GM23338 (cell line): ENCODE data around the gene NBEAL2. TPM values are rescaled to one million over a fixed set of nuclear protein-coding genes. Genes with fewer than 3 reads are reported as not detected.

Source experiments
- ATAC-seq: fragments of 200-7000 bp; cut with Tn5 transposase; 3 replicates; pipeline ENCODE4 v1.9.1; 2020
- DNase-seq: peaks from one replicate; pipeline ENCODE4 v3.0.0-alpha.2; 2015; ENCODE audit warnings: low spot score
- H2AFZ ChIP-seq: fragments of 200-600 bp; sonication (generic); 2 replicates; pipeline ENCODE4 v1.8.0; 2016; ENCODE audit warnings: antibody characterized with exemption, mild to moderate bottlenecking, moderate library complexity
- H3F3A ChIP-seq: fragments of 200-600 bp; sonication (generic); replicated peaks from 2 replicates; pipeline ENCODE4 v1.8.0; 2017; ENCODE audit warnings: antibody characterized with exemption, mixed run types, low read depth
- H3K27ac ChIP-seq: fragments of 200-600 bp; sonication (generic); 2 replicates; pipeline ENCODE4 v1.6.1; 2016; ENCODE audit warnings: low read depth
- H3K27me3 ChIP-seq: fragments of 200-600 bp; sonication (generic); 2 replicates; pipeline ENCODE4 v1.8.0; 2016; ENCODE audit warnings: mild to moderate bottlenecking, mixed run types, moderate library complexity; ENCODE audit not compliant: insufficient read depth
- H3K36me3 ChIP-seq: fragments of 200-600 bp; sonication (generic); 2 replicates; pipeline ENCODE4 v1.8.0; 2016; ENCODE audit warnings: mild to moderate bottlenecking; ENCODE audit not compliant: insufficient read depth
- H3K4me1 ChIP-seq: fragments of 200-600 bp; sonication (generic); 2 replicates; pipeline ENCODE4 v1.8.0; 2016; ENCODE audit warnings: mild to moderate bottlenecking, moderate library complexity; ENCODE audit not compliant: insufficient read depth
- H3K4me2 ChIP-seq: fragments of 200-600 bp; sonication (generic); 2 replicates; pipeline ENCODE4 v1.7.1; 2017; ENCODE audit warnings: mixed run types
- H3K4me3 ChIP-seq: fragments of 200-600 bp; sonication (generic); 2 replicates; pipeline ENCODE4 v1.6.1; 2016; ENCODE audit warnings: mixed run types
- H3K79me2 ChIP-seq: fragments of 200-600 bp; sonication (generic); replicated peaks from 2 replicates; pipeline ENCODE4 v1.8.0; 2017; ENCODE audit warnings: mild to moderate bottlenecking; ENCODE audit not compliant: insufficient read depth
- H3K9me2 ChIP-seq: fragments of 200-600 bp; sonication (generic); 2 replicates; pipeline ENCODE4 v1.8.0; 2017; ENCODE audit not compliant: insufficient read depth
- H4K20me1 ChIP-seq: fragments of 200-600 bp; sonication (generic); replicated peaks from 2 replicates; pipeline ENCODE4 v1.8.0; 2017; ENCODE audit warnings: mild to moderate bottlenecking; ENCODE audit not compliant: insufficient read depth
- H3K27ac Mint-ChIP-seq: 2 replicates; pipeline ENCODE4 v1.8.0; 2020; ENCODE audit warnings: inconsistent platforms, mild to moderate bottlenecking, moderate library complexity, mixed read lengths
- H3K27me3 Mint-ChIP-seq: 3 replicates; pipeline ENCODE4 v1.8.0; 2022; ENCODE audit warnings: low read depth, mild to moderate bottlenecking, moderate library complexity, mixed read lengths, inconsistent platforms; ENCODE audit not compliant: insufficient read depth, poor library complexity
- H3K36me3 Mint-ChIP-seq: 3 replicates; pipeline ENCODE4 v1.8.0; 2021; ENCODE audit warnings: low read depth, mild to moderate bottlenecking, inconsistent platforms, moderate library complexity, mixed read lengths
- H3K4me1 Mint-ChIP-seq: 3 replicates; pipeline ENCODE4 v1.8.0; 2020; ENCODE audit warnings: mild to moderate bottlenecking, inconsistent platforms, mixed read lengths
- H3K4me3 Mint-ChIP-seq: 3 replicates; pipeline ENCODE4 v1.8.0; 2021; ENCODE audit warnings: moderate library complexity, mild to moderate bottlenecking, inconsistent platforms, mixed read lengths
- H3K9me3 Mint-ChIP-seq: 3 replicates; pipeline ENCODE4 v1.8.0; 2020; ENCODE audit warnings: moderate library complexity, mild to moderate bottlenecking, inconsistent platforms, mixed read lengths
- CREB1 ChIP-seq: fragments of 250-450 bp; sonication (Bioruptor Pico); IDR thresholded peaks from 2 replicates; pipeline ENCODE4 v1.5.0; 2020; ENCODE audit warnings: low read depth, mild to moderate bottlenecking, moderate library complexity
- EZH2 ChIP-seq: fragments of 200-600 bp; sonication (generic); IDR thresholded peaks from one replicate; pipeline ENCODE4 v1.8.0; 2017; ENCODE audit warnings: antibody characterized with exemption, mild to moderate bottlenecking, low read depth; ENCODE audit not compliant: unreplicated experiment
- NANOG ChIP-seq: IDR thresholded peaks from 2 replicates; pipeline ENCODE4 v1.6.1; 2016; ENCODE audit warnings: antibody characterized with exemption, borderline replicate concordance
- STAT1 ChIP-seq: IDR thresholded peaks from one replicate; pipeline ENCODE4 v1.6.1; 2016; ENCODE audit warnings: antibody characterized with exemption; ENCODE audit not compliant: unreplicated experiment
- ZNF114 ChIP-seq: fragments of 250-450 bp; sonication (Bioruptor Pico); IDR thresholded peaks from 2 replicates; pipeline ENCODE4 v1.5.0; 2020; ENCODE audit warnings: mild to moderate bottlenecking, moderate library complexity
- ZNF331 ChIP-seq: fragments of 250-450 bp; sonication (Bioruptor Pico); IDR thresholded peaks from 2 replicates; pipeline ENCODE4 v1.5.0; 2020; ENCODE audit warnings: low read depth, mild to moderate bottlenecking, moderate library complexity
- polyA plus RNA-seq: library from polyadenylated mRNA; unstranded; fragments of >200 nt; fragmentation: Nextera tagmentation; extraction: Ambion mirVana; gene quantifications from 2 replicates; pipeline ENCODE4 v1.2.1, GENCODE V29; 2016
- total RNA-seq: library from RNA; depleted of rRNA; stranded (reverse); fragments of >200 nt; shearing (Covaris generic); gene quantifications from 2 replicates; pipeline ENCODE4 v1.2.3, GENCODE V29; 2014
- TF ChIP-seq, protein P1 (sequence below): fragments of 250-450 bp; sonication (Bioruptor Pico); IDR thresholded peaks from 2 replicates; pipeline ENCODE4 v1.5.0; 2020; ENCODE audit warnings: mild to moderate bottlenecking, moderate library complexity
- TF ChIP-seq, protein P2 (sequence below): IDR thresholded peaks from 2 replicates; pipeline ENCODE4 v1.6.1; 2016; ENCODE audit warnings: antibody characterized with exemption
- TF ChIP-seq, protein P3 (sequence below): IDR thresholded peaks from one replicate; pipeline ENCODE4 v1.6.1; 2018; ENCODE audit warnings: antibody characterized with exemption; ENCODE audit not compliant: unreplicated experiment

The NBEAL2 gene
- total and polyA plus RNA-seq, 2 experiments from 2014 or later: 13.5 to 79.9 TPM

DNA sequence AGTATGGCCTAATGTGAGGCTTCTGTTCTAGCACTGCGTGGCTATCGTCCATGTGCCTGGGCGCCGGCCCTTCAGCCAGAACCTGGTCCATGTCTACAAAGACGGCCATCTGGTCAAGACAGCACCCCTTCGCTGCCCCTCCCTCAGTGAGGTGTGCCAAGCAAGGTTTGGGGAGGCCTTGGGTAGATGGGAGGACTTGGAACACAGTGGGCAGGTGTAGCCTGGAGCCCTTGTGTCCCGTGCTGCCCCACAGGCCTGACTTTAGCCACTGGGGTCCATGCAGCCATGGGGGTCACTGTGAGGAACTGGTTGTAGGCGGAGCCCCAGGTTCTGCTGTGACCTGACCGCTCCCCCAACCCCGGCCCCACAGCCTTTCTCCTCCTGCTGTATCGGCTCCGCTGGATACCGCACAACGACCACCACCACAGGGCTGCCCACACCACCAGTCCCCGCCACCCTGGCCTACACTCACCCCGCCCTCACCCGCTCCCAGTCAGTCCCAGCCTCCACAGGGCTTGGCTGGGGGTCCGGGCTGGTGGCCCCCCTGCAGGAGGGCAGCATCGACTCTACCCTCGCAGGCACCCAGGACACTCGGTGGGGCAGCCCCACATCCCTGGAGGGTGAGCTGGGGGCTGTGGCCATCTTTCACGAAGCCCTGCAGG lies 16.6 kb downstream of the NBEAL2 start (continued):
- TF ChIP-seq, protein P1, sequence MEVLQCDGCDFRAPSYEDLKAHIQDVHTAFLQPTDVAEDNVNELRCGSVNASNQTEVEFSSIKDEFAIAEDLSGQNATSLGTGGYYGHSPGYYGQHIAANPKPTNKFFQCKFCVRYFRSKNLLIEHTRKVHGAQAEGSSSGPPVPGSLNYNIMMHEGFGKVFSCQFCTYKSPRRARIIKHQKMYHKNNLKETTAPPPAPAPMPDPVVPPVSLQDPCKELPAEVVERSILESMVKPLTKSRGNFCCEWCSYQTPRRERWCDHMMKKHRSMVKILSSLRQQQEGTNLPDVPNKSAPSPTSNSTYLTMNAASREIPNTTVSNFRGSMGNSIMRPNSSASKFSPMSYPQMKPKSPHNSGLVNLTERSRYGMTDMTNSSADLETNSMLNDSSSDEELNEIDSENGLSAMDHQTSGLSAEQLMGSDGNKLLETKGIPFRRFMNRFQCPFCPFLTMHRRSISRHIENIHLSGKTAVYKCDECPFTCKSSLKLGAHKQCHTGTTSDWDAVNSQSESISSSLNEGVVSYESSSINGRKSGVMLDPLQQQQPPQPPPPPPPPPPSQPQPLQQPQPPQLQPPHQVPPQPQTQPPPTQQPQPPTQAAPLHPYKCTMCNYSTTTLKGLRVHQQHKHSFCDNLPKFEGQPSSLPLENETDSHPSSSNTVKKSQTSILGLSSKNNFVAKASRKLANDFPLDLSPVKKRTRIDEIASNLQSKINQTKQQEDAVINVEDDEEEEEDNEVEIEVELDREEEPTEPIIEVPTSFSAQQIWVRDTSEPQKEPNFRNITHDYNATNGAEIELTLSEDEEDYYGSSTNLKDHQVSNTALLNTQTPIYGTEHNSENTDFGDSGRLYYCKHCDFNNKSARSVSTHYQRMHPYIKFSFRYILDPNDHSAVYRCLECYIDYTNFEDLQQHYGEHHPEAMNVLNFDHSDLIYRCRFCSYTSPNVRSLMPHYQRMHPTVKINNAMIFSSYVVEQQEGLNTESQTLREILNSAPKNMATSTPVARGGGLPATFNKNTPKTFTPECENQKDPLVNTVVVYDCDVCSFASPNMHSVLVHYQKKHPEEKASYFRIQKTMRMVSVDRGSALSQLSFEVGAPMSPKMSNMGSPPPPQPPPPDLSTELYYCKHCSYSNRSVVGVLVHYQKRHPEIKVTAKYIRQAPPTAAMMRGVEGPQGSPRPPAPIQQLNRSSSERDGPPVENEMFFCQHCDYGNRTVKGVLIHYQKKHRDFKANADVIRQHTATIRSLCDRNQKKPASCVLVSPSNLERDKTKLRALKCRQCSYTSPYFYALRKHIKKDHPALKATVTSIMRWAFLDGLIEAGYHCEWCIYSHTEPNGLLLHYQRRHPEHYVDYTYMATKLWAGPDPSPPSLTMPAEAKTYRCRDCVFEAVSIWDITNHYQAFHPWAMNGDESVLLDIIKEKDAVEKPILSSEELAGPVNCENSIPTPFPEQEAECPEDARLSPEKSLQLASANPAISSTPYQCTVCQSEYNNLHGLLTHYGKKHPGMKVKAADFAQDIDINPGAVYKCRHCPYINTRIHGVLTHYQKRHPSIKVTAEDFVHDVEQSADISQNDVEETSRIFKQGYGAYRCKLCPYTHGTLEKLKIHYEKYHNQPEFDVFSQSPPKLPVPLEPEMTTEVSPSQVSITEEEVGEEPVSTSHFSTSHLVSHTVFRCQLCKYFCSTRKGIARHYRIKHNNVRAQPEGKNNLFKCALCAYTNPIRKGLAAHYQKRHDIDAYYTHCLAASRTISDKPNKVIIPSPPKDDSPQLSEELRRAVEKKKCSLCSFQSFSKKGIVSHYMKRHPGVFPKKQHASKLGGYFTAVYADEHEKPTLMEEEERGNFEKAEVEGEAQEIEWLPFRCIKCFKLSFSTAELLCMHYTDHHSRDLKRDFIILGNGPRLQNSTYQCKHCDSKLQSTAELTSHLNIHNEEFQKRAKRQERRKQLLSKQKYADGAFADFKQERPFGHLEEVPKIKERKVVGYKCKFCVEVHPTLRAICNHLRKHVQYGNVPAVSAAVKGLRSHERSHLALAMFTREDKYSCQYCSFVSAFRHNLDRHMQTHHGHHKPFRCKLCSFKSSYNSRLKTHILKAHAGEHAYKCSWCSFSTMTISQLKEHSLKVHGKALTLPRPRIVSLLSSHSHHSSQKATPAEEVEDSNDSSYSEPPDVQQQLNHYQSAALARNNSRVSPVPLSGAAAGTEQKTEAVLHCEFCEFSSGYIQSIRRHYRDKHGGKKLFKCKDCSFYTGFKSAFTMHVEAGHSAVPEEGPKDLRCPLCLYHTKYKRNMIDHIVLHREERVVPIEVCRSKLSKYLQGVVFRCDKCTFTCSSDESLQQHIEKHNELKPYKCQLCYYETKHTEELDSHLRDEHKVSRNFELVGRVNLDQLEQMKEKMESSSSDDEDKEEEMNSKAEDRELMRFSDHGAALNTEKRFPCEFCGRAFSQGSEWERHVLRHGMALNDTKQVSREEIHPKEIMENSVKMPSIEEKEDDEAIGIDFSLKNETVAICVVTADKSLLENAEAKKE (CRISPR knock-in tag): no peak
- TF ChIP-seq CREB1 (CRISPR knock-in tag) (no peak), ZNF331 (CRISPR knock-in tag) (no peak), STAT1 (no peak)
- TF ChIP-seq, protein P2, sequence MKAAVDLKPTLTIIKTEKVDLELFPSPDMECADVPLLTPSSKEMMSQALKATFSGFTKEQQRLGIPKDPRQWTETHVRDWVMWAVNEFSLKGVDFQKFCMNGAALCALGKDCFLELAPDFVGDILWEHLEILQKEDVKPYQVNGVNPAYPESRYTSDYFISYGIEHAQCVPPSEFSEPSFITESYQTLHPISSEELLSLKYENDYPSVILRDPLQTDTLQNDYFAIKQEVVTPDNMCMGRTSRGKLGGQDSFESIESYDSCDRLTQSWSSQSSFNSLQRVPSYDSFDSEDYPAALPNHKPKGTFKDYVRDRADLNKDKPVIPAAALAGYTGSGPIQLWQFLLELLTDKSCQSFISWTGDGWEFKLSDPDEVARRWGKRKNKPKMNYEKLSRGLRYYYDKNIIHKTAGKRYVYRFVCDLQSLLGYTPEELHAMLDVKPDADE: no peak

DNA sequence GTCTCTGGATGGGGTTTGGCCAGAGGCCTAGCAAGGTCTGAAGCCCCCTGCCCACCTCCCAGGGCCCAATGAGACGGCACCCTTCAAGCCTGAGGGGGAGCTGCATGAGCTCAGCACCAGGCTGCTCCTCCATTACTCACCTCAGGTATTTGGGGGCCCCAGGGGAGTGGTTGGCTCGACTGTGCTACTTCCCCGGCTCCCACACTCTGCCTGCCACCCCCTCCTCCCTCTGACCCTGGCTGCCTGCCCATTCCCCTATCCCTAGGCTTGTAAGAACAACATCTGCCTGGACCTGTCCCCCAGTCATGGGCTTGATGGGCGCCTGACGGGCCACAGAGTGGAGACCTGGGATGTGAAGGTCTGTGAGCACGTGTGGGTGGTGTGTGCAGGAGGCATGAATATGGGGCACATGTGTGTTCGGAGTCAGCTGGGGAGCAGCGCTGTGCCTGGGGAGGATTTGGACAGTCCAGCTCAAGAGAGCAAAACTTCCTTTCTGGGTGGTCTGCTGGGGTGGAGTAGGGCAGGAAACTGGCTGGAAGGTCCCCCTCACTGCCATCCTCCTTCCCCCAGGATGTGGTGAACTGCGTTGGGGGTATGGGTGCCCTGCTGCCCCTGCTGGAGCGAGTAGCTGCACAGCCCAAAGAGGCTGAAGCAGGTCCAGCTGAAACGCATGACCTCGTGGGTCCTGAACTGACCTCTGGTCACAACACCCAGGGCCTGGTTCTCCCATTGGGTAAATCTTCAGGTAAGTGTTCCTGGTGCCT lies 17.4 kb downstream of the NBEAL2 start:
- H3K4me1 Mint-ChIP-seq: peaks cover 5% of the 10 kb centered on the region; the same call in 2 of the 3 replicates
- Histone ChIP-seq H4K20me1 (no peaks in the 10 kb centered on the region; the same call in 1 of the 2 replicates), H3K9me2 (no peaks in the 10 kb centered on the region), H3F3A (no peaks in the 10 kb centered on the region), H3K36me3 (no peaks in the 10 kb centered on the region; the same call in 1 of the 2 replicates), H3K4me2 (no peak overlapping the region), H3K79me2 (no peaks in the 10 kb centered on the region), H3K4me3 (no peak overlapping the region), H3K27me3 (no peaks in the 10 kb centered on the region), H2AFZ (no peak overlapping the region), H3K27ac (no peak overlapping the region), H3K4me1 (no peaks in the 10 kb centered on the region)
- H3K27me3 Mint-ChIP-seq: peaks cover 15% of the 10 kb centered on the region
- peaks cover 6% of the 10 kb centered on the region; the same call in 2 of the 3 replicates for H3K36me3 Mint-ChIP-seq
- DNase-seq: no peak
- no peak overlapping the region for H3K4me3 Mint-ChIP-seq
- H3K27ac Mint-ChIP-seq: no peak overlapping the region; the same call in 1 of the 2 replicates
- no peak for ATAC-seq
- TF ChIP-seq NANOG (no peak), ZNF114 (no peak), EZH2 (no peak)
- TF ChIP-seq, protein P3, sequence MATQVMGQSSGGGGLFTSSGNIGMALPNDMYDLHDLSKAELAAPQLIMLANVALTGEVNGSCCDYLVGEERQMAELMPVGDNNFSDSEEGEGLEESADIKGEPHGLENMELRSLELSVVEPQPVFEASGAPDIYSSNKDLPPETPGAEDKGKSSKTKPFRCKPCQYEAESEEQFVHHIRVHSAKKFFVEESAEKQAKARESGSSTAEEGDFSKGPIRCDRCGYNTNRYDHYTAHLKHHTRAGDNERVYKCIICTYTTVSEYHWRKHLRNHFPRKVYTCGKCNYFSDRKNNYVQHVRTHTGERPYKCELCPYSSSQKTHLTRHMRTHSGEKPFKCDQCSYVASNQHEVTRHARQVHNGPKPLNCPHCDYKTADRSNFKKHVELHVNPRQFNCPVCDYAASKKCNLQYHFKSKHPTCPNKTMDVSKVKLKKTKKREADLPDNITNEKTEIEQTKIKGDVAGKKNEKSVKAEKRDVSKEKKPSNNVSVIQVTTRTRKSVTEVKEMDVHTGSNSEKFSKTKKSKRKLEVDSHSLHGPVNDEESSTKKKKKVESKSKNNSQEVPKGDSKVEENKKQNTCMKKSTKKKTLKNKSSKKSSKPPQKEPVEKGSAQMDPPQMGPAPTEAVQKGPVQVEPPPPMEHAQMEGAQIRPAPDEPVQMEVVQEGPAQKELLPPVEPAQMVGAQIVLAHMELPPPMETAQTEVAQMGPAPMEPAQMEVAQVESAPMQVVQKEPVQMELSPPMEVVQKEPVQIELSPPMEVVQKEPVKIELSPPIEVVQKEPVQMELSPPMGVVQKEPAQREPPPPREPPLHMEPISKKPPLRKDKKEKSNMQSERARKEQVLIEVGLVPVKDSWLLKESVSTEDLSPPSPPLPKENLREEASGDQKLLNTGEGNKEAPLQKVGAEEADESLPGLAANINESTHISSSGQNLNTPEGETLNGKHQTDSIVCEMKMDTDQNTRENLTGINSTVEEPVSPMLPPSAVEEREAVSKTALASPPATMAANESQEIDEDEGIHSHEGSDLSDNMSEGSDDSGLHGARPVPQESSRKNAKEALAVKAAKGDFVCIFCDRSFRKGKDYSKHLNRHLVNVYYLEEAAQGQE: no peak
- TF ChIP-seq, protein P2: no peak
- no peaks in the 10 kb centered on the region for H3K9me3 Mint-ChIP-seq
